GM23338 (cell line): ENCODE measurements around the gene FAM167B. TPM values are rescaled to one million over a fixed set of nuclear protein-coding genes. Genes with fewer than 3 reads are reported as not detected.
A peak's percentile ranks its signal among the peaks of the same experiment; 100 is the strongest.

ENCODE experiments used
- ATAC-seq: fragments of 200-7000 bp; cut with Tn5 transposase; 3 replicates; pipeline ENCODE4 v1.9.1; 2020
- DNase-seq: peaks from one replicate; pipeline ENCODE4 v3.0.0-alpha.2; 2015; ENCODE audit warnings: low spot score
- H2AFZ ChIP-seq: fragments of 200-600 bp; sonication (generic); 2 replicates; pipeline ENCODE4 v1.8.0; 2016; ENCODE audit warnings: antibody characterized with exemption, mild to moderate bottlenecking, moderate library complexity
- H3F3A ChIP-seq: fragments of 200-600 bp; sonication (generic); replicated peaks from 2 replicates; pipeline ENCODE4 v1.8.0; 2017; ENCODE audit warnings: antibody characterized with exemption, mixed run types, low read depth
- H3K27ac ChIP-seq: fragments of 200-600 bp; sonication (generic); 2 replicates; pipeline ENCODE4 v1.6.1; 2016; ENCODE audit warnings: low read depth
- H3K27me3 ChIP-seq: fragments of 200-600 bp; sonication (generic); 2 replicates; pipeline ENCODE4 v1.8.0; 2016; ENCODE audit warnings: mild to moderate bottlenecking, mixed run types, moderate library complexity; ENCODE audit not compliant: insufficient read depth
- H3K36me3 ChIP-seq: fragments of 200-600 bp; sonication (generic); 2 replicates; pipeline ENCODE4 v1.8.0; 2016; ENCODE audit warnings: mild to moderate bottlenecking; ENCODE audit not compliant: insufficient read depth
- H3K4me1 ChIP-seq: fragments of 200-600 bp; sonication (generic); 2 replicates; pipeline ENCODE4 v1.8.0; 2016; ENCODE audit warnings: mild to moderate bottlenecking, moderate library complexity; ENCODE audit not compliant: insufficient read depth
- H3K4me2 ChIP-seq: fragments of 200-600 bp; sonication (generic); 2 replicates; pipeline ENCODE4 v1.7.1; 2017; ENCODE audit warnings: mixed run types
- H3K4me3 ChIP-seq: fragments of 200-600 bp; sonication (generic); 2 replicates; pipeline ENCODE4 v1.6.1; 2016; ENCODE audit warnings: mixed run types
- H3K79me2 ChIP-seq: fragments of 200-600 bp; sonication (generic); replicated peaks from 2 replicates; pipeline ENCODE4 v1.8.0; 2017; ENCODE audit warnings: mild to moderate bottlenecking; ENCODE audit not compliant: insufficient read depth
- H3K9me2 ChIP-seq: fragments of 200-600 bp; sonication (generic); 2 replicates; pipeline ENCODE4 v1.8.0; 2017; ENCODE audit not compliant: insufficient read depth
- H4K20me1 ChIP-seq: fragments of 200-600 bp; sonication (generic); replicated peaks from 2 replicates; pipeline ENCODE4 v1.8.0; 2017; ENCODE audit warnings: mild to moderate bottlenecking; ENCODE audit not compliant: insufficient read depth
- H3K27ac Mint-ChIP-seq: 2 replicates; pipeline ENCODE4 v1.8.0; 2020; ENCODE audit warnings: inconsistent platforms, mild to moderate bottlenecking, moderate library complexity, mixed read lengths
- H3K27me3 Mint-ChIP-seq: 3 replicates; pipeline ENCODE4 v1.8.0; 2022; ENCODE audit warnings: low read depth, mild to moderate bottlenecking, moderate library complexity, mixed read lengths, inconsistent platforms; ENCODE audit not compliant: insufficient read depth, poor library complexity
- H3K36me3 Mint-ChIP-seq: 3 replicates; pipeline ENCODE4 v1.8.0; 2021; ENCODE audit warnings: low read depth, mild to moderate bottlenecking, inconsistent platforms, moderate library complexity, mixed read lengths
- H3K4me1 Mint-ChIP-seq: 3 replicates; pipeline ENCODE4 v1.8.0; 2020; ENCODE audit warnings: mild to moderate bottlenecking, inconsistent platforms, mixed read lengths
- H3K4me3 Mint-ChIP-seq: 3 replicates; pipeline ENCODE4 v1.8.0; 2021; ENCODE audit warnings: moderate library complexity, mild to moderate bottlenecking, inconsistent platforms, mixed read lengths
- H3K9me3 Mint-ChIP-seq: 3 replicates; pipeline ENCODE4 v1.8.0; 2020; ENCODE audit warnings: moderate library complexity, mild to moderate bottlenecking, inconsistent platforms, mixed read lengths
- CREB1 ChIP-seq: fragments of 250-450 bp; sonication (Bioruptor Pico); IDR thresholded peaks from 2 replicates; pipeline ENCODE4 v1.5.0; 2020; ENCODE audit warnings: low read depth, mild to moderate bottlenecking, moderate library complexity
- EZH2 ChIP-seq: fragments of 200-600 bp; sonication (generic); IDR thresholded peaks from one replicate; pipeline ENCODE4 v1.8.0; 2017; ENCODE audit warnings: antibody characterized with exemption, mild to moderate bottlenecking, low read depth; ENCODE audit not compliant: unreplicated experiment
- EZH2phosphoT487 ChIP-seq: fragments of 200-600 bp; sonication (generic); IDR thresholded peaks from one replicate; pipeline ENCODE4 v1.8.1; 2018; ENCODE audit warnings: antibody characterized with exemption; ENCODE audit not compliant: unreplicated experiment
- JUNB ChIP-seq: IDR thresholded peaks from one replicate; pipeline ENCODE4 v1.6.1; 2016; ENCODE audit warnings: antibody characterized with exemption; ENCODE audit not compliant: unreplicated experiment
- NANOG ChIP-seq: IDR thresholded peaks from 2 replicates; pipeline ENCODE4 v1.6.1; 2016; ENCODE audit warnings: antibody characterized with exemption, borderline replicate concordance
- POLR2AphosphoS5 ChIP-seq: IDR thresholded peaks from 2 replicates; pipeline ENCODE4 v1.6.1; 2016; ENCODE audit warnings: antibody characterized with exemption, low read depth
- STAT1 ChIP-seq: IDR thresholded peaks from one replicate; pipeline ENCODE4 v1.6.1; 2016; ENCODE audit warnings: antibody characterized with exemption; ENCODE audit not compliant: unreplicated experiment
- ZNF114 ChIP-seq: fragments of 250-450 bp; sonication (Bioruptor Pico); IDR thresholded peaks from 2 replicates; pipeline ENCODE4 v1.5.0; 2020; ENCODE audit warnings: mild to moderate bottlenecking, moderate library complexity
- ZNF331 ChIP-seq: fragments of 250-450 bp; sonication (Bioruptor Pico); IDR thresholded peaks from 2 replicates; pipeline ENCODE4 v1.5.0; 2020; ENCODE audit warnings: low read depth, mild to moderate bottlenecking, moderate library complexity
- polyA plus RNA-seq: library from polyadenylated mRNA; unstranded; fragments of >200 nt; fragmentation: Nextera tagmentation; extraction: Ambion mirVana; gene quantifications from 2 replicates; pipeline ENCODE4 v1.2.1, GENCODE V29; 2016
- total RNA-seq: library from RNA; depleted of rRNA; stranded (reverse); fragments of >200 nt; shearing (Covaris generic); gene quantifications from 2 replicates; pipeline ENCODE4 v1.2.3, GENCODE V29; 2014
- TF ChIP-seq, protein P1 (sequence below), 2 experiments: fragments of 200-600 bp in 1 of 2; sonication (generic) in 1 of 2; conservative IDR thresholded peaks; 2 replicates each; pipeline versions ENCODE4 v1.5.1 to v1.6.1; 2016 to 2017; ENCODE audit warnings: antibody characterized with exemption in 2 of 2, low read depth in 2 of 2, mild to moderate bottlenecking in 2 of 2, moderate library complexity in 1 of 2
- TF ChIP-seq, protein P2 (sequence below): IDR thresholded peaks from 2 replicates; pipeline ENCODE4 v1.6.1; 2016; ENCODE audit warnings: antibody characterized with exemption

FAM167B gene
- total and polyA plus RNA-seq, 2 experiments from 2014 or later: 0.31 to 2.2 TPM

DNA sequence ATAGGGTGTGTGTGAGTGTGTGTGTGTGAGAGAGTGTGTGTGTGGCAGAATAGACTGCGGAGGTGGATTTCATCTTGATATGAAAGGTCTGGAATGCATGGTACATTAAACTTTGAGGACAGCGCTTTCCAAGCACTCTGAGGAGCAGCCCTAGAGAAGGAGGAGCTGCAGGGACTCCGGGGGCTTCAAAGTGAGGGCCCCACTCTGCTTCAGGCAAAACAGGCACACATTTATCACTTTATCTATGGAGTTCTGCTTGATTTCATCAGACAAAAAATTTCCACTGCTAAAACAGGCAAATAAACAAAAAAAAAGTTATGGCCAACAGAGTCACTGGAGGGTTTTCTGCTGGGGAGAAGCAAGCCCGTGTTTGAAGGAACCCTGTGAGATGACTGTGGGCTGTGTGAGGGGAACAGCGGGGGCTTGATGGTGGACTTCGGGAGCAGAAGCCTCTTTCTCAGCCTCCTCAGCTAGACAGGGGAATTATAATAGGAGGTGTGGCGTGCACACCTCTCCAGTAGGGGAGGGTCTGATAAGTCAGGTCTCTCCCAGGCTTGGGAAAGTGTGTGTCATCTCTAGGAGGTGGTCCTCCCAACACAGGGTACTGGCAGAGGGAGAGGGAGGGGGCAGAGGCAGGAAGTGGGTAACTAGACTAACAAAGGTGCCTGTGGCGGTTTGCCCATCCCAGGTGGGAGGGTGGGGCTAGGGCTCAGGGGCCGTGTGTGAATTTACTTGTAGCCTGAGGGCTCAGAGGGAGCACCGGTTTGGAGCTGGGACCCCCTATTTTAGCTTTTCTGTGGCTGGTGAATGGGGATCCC is 26.6 kb downstream of the FAM167B start (continued):
- TF ChIP-seq, protein P1, sequence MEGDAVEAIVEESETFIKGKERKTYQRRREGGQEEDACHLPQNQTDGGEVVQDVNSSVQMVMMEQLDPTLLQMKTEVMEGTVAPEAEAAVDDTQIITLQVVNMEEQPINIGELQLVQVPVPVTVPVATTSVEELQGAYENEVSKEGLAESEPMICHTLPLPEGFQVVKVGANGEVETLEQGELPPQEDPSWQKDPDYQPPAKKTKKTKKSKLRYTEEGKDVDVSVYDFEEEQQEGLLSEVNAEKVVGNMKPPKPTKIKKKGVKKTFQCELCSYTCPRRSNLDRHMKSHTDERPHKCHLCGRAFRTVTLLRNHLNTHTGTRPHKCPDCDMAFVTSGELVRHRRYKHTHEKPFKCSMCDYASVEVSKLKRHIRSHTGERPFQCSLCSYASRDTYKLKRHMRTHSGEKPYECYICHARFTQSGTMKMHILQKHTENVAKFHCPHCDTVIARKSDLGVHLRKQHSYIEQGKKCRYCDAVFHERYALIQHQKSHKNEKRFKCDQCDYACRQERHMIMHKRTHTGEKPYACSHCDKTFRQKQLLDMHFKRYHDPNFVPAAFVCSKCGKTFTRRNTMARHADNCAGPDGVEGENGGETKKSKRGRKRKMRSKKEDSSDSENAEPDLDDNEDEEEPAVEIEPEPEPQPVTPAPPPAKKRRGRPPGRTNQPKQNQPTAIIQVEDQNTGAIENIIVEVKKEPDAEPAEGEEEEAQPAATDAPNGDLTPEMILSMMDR (conservative IDR thresholded peaks at IDR 0.05; ENCODE audit: low read depth in 2 of 2): no peak
- TF ChIP-seq ZNF331 (CRISPR knock-in tag): no peak
- TF ChIP-seq NANOG: no peak
- no peak for TF ChIP-seq ZNF114 (CRISPR knock-in tag)
- TF ChIP-seq JUNB: peak; percentile 73
- TF ChIP-seq, protein P2, sequence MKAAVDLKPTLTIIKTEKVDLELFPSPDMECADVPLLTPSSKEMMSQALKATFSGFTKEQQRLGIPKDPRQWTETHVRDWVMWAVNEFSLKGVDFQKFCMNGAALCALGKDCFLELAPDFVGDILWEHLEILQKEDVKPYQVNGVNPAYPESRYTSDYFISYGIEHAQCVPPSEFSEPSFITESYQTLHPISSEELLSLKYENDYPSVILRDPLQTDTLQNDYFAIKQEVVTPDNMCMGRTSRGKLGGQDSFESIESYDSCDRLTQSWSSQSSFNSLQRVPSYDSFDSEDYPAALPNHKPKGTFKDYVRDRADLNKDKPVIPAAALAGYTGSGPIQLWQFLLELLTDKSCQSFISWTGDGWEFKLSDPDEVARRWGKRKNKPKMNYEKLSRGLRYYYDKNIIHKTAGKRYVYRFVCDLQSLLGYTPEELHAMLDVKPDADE: peak; percentile 69
- no peak for TF ChIP-seq CREB1 (CRISPR knock-in tag)

DNA sequence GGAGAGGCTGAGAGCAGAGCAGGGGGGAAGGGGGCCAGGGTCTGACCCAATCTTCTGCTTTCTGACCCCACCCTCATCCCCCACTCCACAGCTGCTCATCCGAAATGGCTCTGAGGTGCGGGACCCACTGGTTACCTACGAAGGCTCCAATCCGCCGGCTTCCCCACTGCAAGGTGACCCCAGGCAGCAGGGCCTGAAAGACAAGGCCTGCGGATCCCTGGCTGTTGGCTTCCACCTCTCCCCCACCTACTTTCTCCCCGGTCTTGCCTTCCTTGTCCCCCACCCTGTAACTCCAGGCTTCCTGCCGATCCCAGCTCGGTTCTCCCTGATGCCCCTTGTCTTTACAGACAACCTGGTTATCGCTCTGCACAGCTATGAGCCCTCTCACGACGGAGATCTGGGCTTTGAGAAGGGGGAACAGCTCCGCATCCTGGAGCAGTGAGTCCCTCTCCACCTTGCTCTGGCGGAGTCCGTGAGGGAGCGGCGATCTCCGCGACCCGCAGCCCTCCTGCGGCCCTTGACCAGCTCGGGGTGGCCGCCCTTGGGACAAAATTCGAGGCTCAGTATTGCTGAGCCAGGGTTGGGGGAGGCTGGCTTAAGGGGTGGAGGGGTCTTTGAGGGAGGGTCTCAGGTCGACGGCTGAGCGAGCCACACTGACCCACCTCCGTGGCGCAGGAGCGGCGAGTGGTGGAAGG is 27.8 kb downstream of the FAM167B start:
- Mint-ChIP-seq H3K27ac (peak overlapping the region; percentile 94), H3K4me3 (peak overlapping the region; percentile 72), H3K9me3 (no peaks in the 10 kb centered on the region), H3K27me3 (peaks cover 12% of the 10 kb centered on the region), H3K36me3 (peaks cover 30% of the 10 kb centered on the region), H3K4me1 (peaks cover 39% of the 10 kb centered on the region)
- Histone ChIP-seq H3K79me2 (no peaks in the 10 kb centered on the region; the same call in 1 of the 2 replicates), H3K4me2 (peak overlapping the region; percentile 93), H3K27ac (peak overlapping the region; percentile 92), H3K4me3 (peak overlapping the region; percentile 65), H3K4me1 (peaks cover 26% of the 10 kb centered on the region), H4K20me1 (no peaks in the 10 kb centered on the region), H3K27me3 (0 out of 2 replicates have a peak, but pooled peaks cover 5% of the 10 kb centered on the region), H2AFZ (peak overlapping the region; percentile 83), H3F3A (peaks cover 18% of the 10 kb centered on the region), H3K36me3 (peaks cover 6% of the 10 kb centered on the region; the same call in 1 of the 2 replicates), H3K9me2 (0 out of 2 replicates have a peak, but pooled peaks cover 3% of the 10 kb centered on the region)
- peak; percentile 58 for ATAC-seq
- peak; percentile 54 for DNase-seq
- TF ChIP-seq EZH2: no peak
- TF ChIP-seq JUNB: no peak
- no peak for TF ChIP-seq CREB1 (CRISPR knock-in tag)
- TF ChIP-seq, protein P1 (conservative IDR thresholded peaks at IDR 0.05; ENCODE audit: low read depth in 2 of 2): no peak
- no peak for TF ChIP-seq POLR2AphosphoS5
- no peak for TF ChIP-seq NANOG
- TF ChIP-seq STAT1: no peak
- TF ChIP-seq, protein P2: no peak
- no peak for TF ChIP-seq EZH2phosphoT487
- TF ChIP-seq ZNF114 (CRISPR knock-in tag): no peak
